HG02943 (cell line): ENCODE data around the gene PHF20.
"Not testable (repeated sequence)": the region's sequence is repeated elsewhere in the genome, so short reads cannot be mapped to it uniquely, and the experiment has no call there.

ENCODE experiments used
- ATAC-seq: cut with Tn5 transposase; IDR thresholded peaks from one replicate; pipeline ENCODE4 v1.9.1; 2021; ENCODE audit warnings: mild to moderate bottlenecking, low read depth, moderate library complexity; ENCODE audit not compliant: unreplicated experiment

Gene PHF20

GRCh38 chr20:35882427-35883161, 110.8 kb downstream of the PHF20 start:
- not testable (repeated sequence) for ATAC-seq

GRCh38 chr20:35883336-35883777, 111.5 kb downstream of the PHF20 start:
- no peak for ATAC-seq

- no peak for ATAC-seq
Observed at GRCh38 chr20:35883778-35884540, 112.1 kb downstream of the PHF20 start.

GRCh38 chr20:35884541-35884865, 112.7 kb downstream of the PHF20 start:
- no peak for ATAC-seq

- ATAC-seq: no peak
Observed at GRCh38 chr20:35885212-35885611, 113.4 kb downstream of the PHF20 start.

- ATAC-seq: no peak
Observed at GRCh38 chr20:35886537-35886936, 114.7 kb downstream of the PHF20 start.

- ATAC-seq: no peak
Observed at GRCh38 chr20:35887393-35888064, 115.7 kb downstream of the PHF20 start.

GRCh38 chr20:35888657-35889056, 116.8 kb downstream of the PHF20 start:
- no peak for ATAC-seq

GRCh38 chr20:35891375-35891774, 119.6 kb downstream of the PHF20 start:
- ATAC-seq: no peak

GRCh38 chr20:35892871-35893270, 121.1 kb downstream of the PHF20 start:
- no peak for ATAC-seq

- ATAC-seq: peak; percentile 86
Observed at GRCh38 chr20:35893942-35894341, 122.1 kb downstream of the PHF20 start.

GRCh38 chr20:35895516-35895915, 123.7 kb downstream of the PHF20 start:
- not testable (repeated sequence) for ATAC-seq

- no peak for ATAC-seq
Observed at GRCh38 chr20:35899064-35899463, 127.2 kb downstream of the PHF20 start.

GRCh38 chr20:35901230-35901629, 129.4 kb downstream of the PHF20 start:
- not testable (repeated sequence) for ATAC-seq

- ATAC-seq: no peak
Observed at GRCh38 chr20:35901678-35902544, 130.1 kb downstream of the PHF20 start.

GRCh38 chr20:35902545-35902941, 130.7 kb downstream of the PHF20 start:
- ATAC-seq: no peak

GRCh38 chr20:35903843-35904242, 132.0 kb downstream of the PHF20 start:
- no peak for ATAC-seq

- no peak for ATAC-seq
Observed at GRCh38 chr20:35904982-35905663, 133.3 kb downstream of the PHF20 start.

GRCh38 chr20:35907017-35907701, 135.3 kb downstream of the PHF20 start:
- ATAC-seq: no peak
